Lower leg skin (tissue), 4 donors: Measurements from ENCODE around the gene ATP8A2. TPM values are rescaled to one million over a fixed set of nuclear protein-coding genes. Genes with fewer than 3 reads are reported as not detected.

Experiments used
- DNase-seq, 2 donors: peaks; one replicate each; pipeline ENCODE4 v3.0.0-alpha.2; 2019; ENCODE audit warnings: low spot score in 2 of 2
- H3K4me3 ChIP-seq: fragments of 200-600 bp; sonication (generic); 2 replicates; pipeline ENCODE4 v1.5.1; 2017; ENCODE audit warnings: mild to moderate bottlenecking, low read depth; ENCODE audit not compliant: poor library complexity, severe bottlenecking
- CTCF ChIP-seq, 3 donors: fragments of 450-650 bp; IDR thresholded peaks; one replicate each; pipeline ENCODE4 v1.5.1; 2016; ENCODE audit warnings: antibody characterized with exemption in 3 of 3, mild to moderate bottlenecking in 3 of 3, moderate library complexity in 2 of 3
- POLR2A ChIP-seq, 2 donors: fragments of 450-650 bp; IDR thresholded peaks; one replicate each; pipeline ENCODE4 v1.6.1; 2016 to 2017; ENCODE audit warnings: antibody characterized with exemption in 2 of 2, mild to moderate bottlenecking in 1 of 2, moderate library complexity in 1 of 2
- WGBS, 2 donors: methylation state at CpG; one replicate each; pipeline ENCODE4 v1.1.5; 2018; 5-methylcytosine and 5-hydroxymethylcytosine counted together
- intact Hi-C: fragments of 100-400 bp; cut with DNase I; formaldehyde crosslinking; loops from one replicate; pipeline ENCODE4 v1.15.0; 2023; ENCODE audit warnings: low total_unique reads
- total RNA-seq, 4 donors: library from RNA; depleted of rRNA; stranded (reverse); fragments of >200 nt; gene quantifications; one replicate each; pipeline ENCODE4 v1.1.0, GENCODE V29; 2016

Gene ATP8A2
- total RNA-seq, 4 donors from 2014 or later = 0.05 to 0.23 TPM; not detected in 2

GRCh38 chr13:25429466-25429865 is 57.7 kb downstream of the ATP8A2 start:
- 88 to 89% methylated on average over 6 of the region's 6 CpGs for WGBS, 2 donors
- DNase-seq = no peak
- no peak overlapping the region for H3K4me3 ChIP-seq
- TF ChIP-seq CTCF (IDR thresholded peaks at IDR 0.05) = no peak
- TF ChIP-seq POLR2A (IDR thresholded peaks at IDR 0.05) = no peak
- intact Hi-C loops = no loop called here

GRCh38 chr13:25432691-25433090 is 60.9 kb downstream of the ATP8A2 start:
- H3K4me3 ChIP-seq = no peak overlapping the region
- no peak for DNase-seq
- 51 to 69% methylated on average over 2 of the region's 2 CpGs for WGBS, 2 donors
- TF ChIP-seq POLR2A (IDR thresholded peaks at IDR 0.05) (no peak), CTCF (IDR thresholded peaks at IDR 0.05) (no peak)
- intact Hi-C loops = no loop called here

- no peak for DNase-seq
- TF ChIP-seq CTCF (IDR thresholded peaks at IDR 0.05) = no peak
- no peak for TF ChIP-seq POLR2A (IDR thresholded peaks at IDR 0.05)
- intact Hi-C loops = no loop called here
- 54 to 58% methylated on average over 4 of the region's 4 CpGs for WGBS, 2 donors
- no peak overlapping the region for H3K4me3 ChIP-seq
Measured at GRCh38 chr13:25440061-25440460, 68.3 kb downstream of the ATP8A2 start.

- TF ChIP-seq POLR2A (IDR thresholded peaks at IDR 0.05) (no peak), CTCF (IDR thresholded peaks at IDR 0.05) (no peak)
- 81% methylated on average over 4 of the region's 4 CpGs for WGBS, 2 donors
- no peak overlapping the region for H3K4me3 ChIP-seq
- intact Hi-C loops = no loop called here
- DNase-seq = no peak
Measured at GRCh38 chr13:25446261-25446660, 74.5 kb downstream of the ATP8A2 start.

GRCh38 chr13:25447396-25447795 is 75.6 kb downstream of the ATP8A2 start:
- TF ChIP-seq POLR2A (IDR thresholded peaks at IDR 0.05) (no peak), CTCF (IDR thresholded peaks at IDR 0.05) (no peak)
- 67 to 78% methylated on average over 3 of the region's 3 CpGs for WGBS, 2 donors
- no peak for DNase-seq
- intact Hi-C loops = no loop called here
- H3K4me3 ChIP-seq = no peak overlapping the region

GRCh38 chr13:25453850-25454365 is 82.1 kb downstream of the ATP8A2 start:
- no peak for DNase-seq
- H3K4me3 ChIP-seq = no peak overlapping the region
- WGBS, 2 donors = 68 to 70% methylated on average over 7 of the region's 7 CpGs
- intact Hi-C loops = no loop called here
- TF ChIP-seq CTCF (IDR thresholded peaks at IDR 0.05) (no peak), POLR2A (IDR thresholded peaks at IDR 0.05) (no peak)
